DND-41 (cell line): ENCODE results near the gene IFI6.

Source experiments
- CTCF ChIP-seq: IDR thresholded peaks from 2 replicates; pipeline ENCODE4 v1.5.1; 2012; ENCODE audit warnings: borderline replicate concordance, low read length, moderate library complexity, mild to moderate bottlenecking; ENCODE audit not compliant: poor library complexity, severe bottlenecking; ENCODE audit errors: extremely low read depth
- EZH2 ChIP-seq: IDR thresholded peaks from 3 replicates; pipeline ENCODE4 v1.6.1; 2012; ENCODE audit warnings: borderline replicate concordance, low read depth, mild to moderate bottlenecking, moderate library complexity, low read length, inconsistent platforms; ENCODE audit not compliant: severe bottlenecking

- TF ChIP-seq CTCF (no peak), EZH2 (no peak)
Measured at GRCh38 chr1:27634985-27635367, 37.0 kb downstream of the IFI6 start, which contains the start of gene FGR.
